Erythroblast (primary cell): ENCODE results near the gene SRRM1.

Experiments
- GATA1 ChIP-seq: IDR thresholded peaks from 2 replicates; pipeline ENCODE4 v1.6.1; 2011; ENCODE audit warnings: low read depth, mild to moderate bottlenecking, control low read depth, low read length, moderate library complexity
- POLR2A ChIP-seq: IDR thresholded peaks from 2 replicates; pipeline ENCODE4 v1.6.1; 2011; ENCODE audit warnings: mild to moderate bottlenecking, low read length

GRCh38 chr1:24636661-24637357 lies 6.3 kb upstream of the SRRM1 start:
- TF ChIP-seq POLR2A = no peak
- TF ChIP-seq GATA1 = no peak
